Keratinocyte (primary cell): ENCODE measurements around the gene MTERF4. TPM values are rescaled to one million over a fixed set of nuclear protein-coding genes. Genes with fewer than 3 reads are reported as not detected.

Experiments
- DNase-seq: peaks from one replicate; pipeline ENCODE4 v3.0.0-alpha.2; 2011; ENCODE audit warnings: low read depth, missing footprints, low spot score
- FAIRE-seq: peaks from 2 replicates; lab custom pipeline; 2011; peaks lifted over from hg19 to GRCh38; lab: Jason Lieb, UNC
- H2AFZ ChIP-seq: 2 replicates; pipeline ENCODE4 v1.6.0; 2012; ENCODE audit warnings: low read length, control low read depth, inconsistent platforms; ENCODE audit not compliant: control insufficient read depth
- H3K27ac ChIP-seq: 2 replicates; pipeline ENCODE4 v1.5.1; 2011; ENCODE audit warnings: low read length; ENCODE audit not compliant: control insufficient read depth, insufficient read depth
- H3K27me3 ChIP-seq: 3 replicates; pipeline ENCODE4 v1.6.0; 2011; ENCODE audit warnings: low read length; ENCODE audit not compliant: control insufficient read depth, insufficient read depth; ENCODE audit errors: extremely low read depth
- H3K36me3 ChIP-seq, 2 experiments: 2 replicates in 1 of 2; 3 replicates in 1 of 2; pipeline ENCODE4 v1.5.1; 2011; ENCODE audit warnings: low read length in 2 of 2, mild to moderate bottlenecking in 1 of 2; ENCODE audit not compliant: control insufficient read depth in 2 of 2, insufficient read depth in 2 of 2; ENCODE audit errors: extremely low read depth in 1 of 2
- H3K4me1 ChIP-seq: 3 replicates; pipeline ENCODE4 v1.5.1; 2011; ENCODE audit warnings: low read length; ENCODE audit not compliant: control insufficient read depth, insufficient read depth; ENCODE audit errors: extremely low read depth
- H3K4me2 ChIP-seq: 3 replicates; pipeline ENCODE4 v1.6.0; 2011; ENCODE audit warnings: low read depth, low read length; ENCODE audit not compliant: control insufficient read depth, insufficient read depth; ENCODE audit errors: extremely low read depth
- H3K4me3 ChIP-seq, 3 experiments: fragments of 200-600 bp in 1 of 3; sonication (generic) in 1 of 3; 2 replicates in 2 of 3; 3 replicates in 1 of 3; pipeline ENCODE4 v1.5.1; 2011 to 2016; ENCODE audit warnings: low read length in 3 of 3, mild to moderate bottlenecking in 3 of 3, control low read depth in 2 of 3, inconsistent platforms in 1 of 3, low read depth in 1 of 3, mixed read lengths in 1 of 3, mixed run types in 1 of 3, moderate library complexity in 1 of 3; ENCODE audit not compliant: control insufficient read depth in 2 of 3, insufficient read depth in 2 of 3; ENCODE audit errors: extremely low read depth in 1 of 3
- H3K79me2 ChIP-seq: 2 replicates; pipeline ENCODE4 v1.6.0; 2012; ENCODE audit warnings: low read length; ENCODE audit not compliant: control insufficient read depth, insufficient read depth
- H3K9ac ChIP-seq: 3 replicates; pipeline ENCODE4 v1.6.0; 2011; ENCODE audit warnings: low read length; ENCODE audit not compliant: control insufficient read depth, insufficient read depth; ENCODE audit errors: extremely low read depth
- H3K9me1 ChIP-seq: 3 replicates; pipeline ENCODE4 v1.6.0; 2011; ENCODE audit warnings: low read length; ENCODE audit not compliant: control insufficient read depth, insufficient read depth; ENCODE audit errors: extremely low read depth
- H3K9me3 ChIP-seq: 2 replicates; pipeline ENCODE4 v1.5.1; 2012; ENCODE audit warnings: low read depth, low read length; ENCODE audit not compliant: control insufficient read depth
- H4K20me1 ChIP-seq: 3 replicates; pipeline ENCODE4 v1.6.0; 2011; ENCODE audit warnings: low read length; ENCODE audit not compliant: control insufficient read depth, insufficient read depth; ENCODE audit errors: extremely low read depth
- CTCF ChIP-seq, 3 experiments: IDR thresholded peaks in 1 of 3; conservative IDR thresholded peaks in 1 of 3; optimal IDR thresholded peaks in 1 of 3; 2 replicates in 2 of 3; 3 replicates in 1 of 3; pipeline versions ENCODE3 to v1.5.1; 2011; ENCODE audit warnings: low read length in 3 of 3, mild to moderate bottlenecking in 3 of 3, moderate library complexity in 2 of 3, control low read depth in 1 of 3, inconsistent platforms in 1 of 3; ENCODE audit not compliant: insufficient read depth in 2 of 3; ENCODE audit errors: extremely low read depth in 1 of 3
- EZH2 ChIP-seq: IDR thresholded peaks from one replicate; pipeline ENCODE4 v1.6.1; 2012; ENCODE audit warnings: inconsistent platforms, mild to moderate bottlenecking, low read length, moderate library complexity
- dilution Hi-C: fragments of 300-500 bp; cut with MboI; formaldehyde crosslinking; loops from one replicate; pipeline ENCODE4 v1.7.0; 2020; ENCODE audit warnings: low sequenced_read_pairs; ENCODE audit not compliant: extremely low pct_ligation_motif_present
- polyA plus RNA-seq, 5 experiments: library from polyadenylated mRNA; depleted of rRNA in 3 of 5; stranded (reverse) in 3 of 5; stranded (forward) in 1 of 5; unstranded in 1 of 5; fragments of >200 nt; gene quantifications; 1 replicate in 1 of 5; 2 replicates in 3 of 5; 3 replicates in 1 of 5; pipeline versions ENCODE4 v1.2.1 to v1.2.3, GENCODE V29; 2011 to 2012; ENCODE audit warnings: missing spikeins in 2 of 5, low read depth in 1 of 5, low replicate concordance in 1 of 5

Gene MTERF4
- polyA plus RNA-seq, 1 donor (not counting 4 experiments of a cell fraction or from before 2014, with no cell fraction given): 28.5 TPM

DNA sequence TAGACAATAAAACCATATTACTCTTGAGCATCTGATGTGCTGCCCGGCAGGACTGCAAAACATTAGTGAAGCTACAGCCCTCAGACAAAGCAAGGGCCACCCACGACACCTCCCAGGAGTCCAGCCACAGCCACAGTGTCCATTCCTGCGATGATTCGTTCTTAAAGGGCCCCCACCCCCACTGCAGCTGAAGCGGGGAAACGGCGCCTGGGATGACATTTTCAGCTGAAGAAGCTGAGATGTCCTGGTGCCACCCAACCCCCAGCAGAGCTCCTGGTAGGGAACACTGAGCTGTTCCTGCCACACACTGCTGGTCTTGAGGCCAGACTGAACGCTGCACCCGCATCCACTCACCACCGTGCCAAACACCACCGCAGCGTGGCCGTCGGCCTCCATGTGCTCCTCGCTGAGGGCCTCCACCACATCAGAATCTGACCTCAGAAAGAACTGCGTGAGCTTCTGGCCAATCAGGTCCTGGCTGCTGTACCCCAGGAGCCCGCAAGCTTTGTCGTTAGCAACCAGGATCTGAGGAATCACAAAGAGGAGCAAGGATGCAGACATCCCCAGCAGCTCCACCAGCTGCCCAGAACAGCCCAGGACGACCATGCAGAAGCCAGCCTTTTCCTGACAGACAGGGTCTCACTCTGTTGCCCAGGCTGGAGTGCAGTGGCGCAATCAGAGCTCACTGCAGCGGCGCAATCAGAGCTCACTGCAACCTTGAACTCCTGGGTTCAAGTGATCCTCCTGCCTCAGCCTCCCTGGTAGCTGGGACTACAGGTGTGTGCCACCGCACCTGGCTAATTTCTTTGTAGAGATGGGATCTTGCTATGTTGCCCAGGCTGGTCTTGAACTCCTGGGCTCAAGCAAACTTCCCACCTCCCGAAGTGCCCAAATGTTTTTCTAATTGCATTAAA, 37.7 kb upstream of the MTERF4 start:
- Histone ChIP-seq H2AFZ (no peak overlapping the region), H3K4me2 (no peak overlapping the region), H3K9ac (no peak overlapping the region), H4K20me1 (no peaks in the 10 kb centered on the region), H3K4me1 (no peaks in the 10 kb centered on the region), H3K27me3 (no peaks in the 10 kb centered on the region), H3K27ac (no peak overlapping the region), H3K9me3 (no peaks in the 10 kb centered on the region), H3K79me2 (no peaks in the 10 kb centered on the region), H3K9me1 (no peaks in the 10 kb centered on the region), H3K4me3 (no peak overlapping the region), H3K36me3 (peaks cover 0 to 4% of the 10 kb centered on the region in 2 experiments)
- dilution Hi-C loops: no loop called here
- DNase-seq: no peak
- TF ChIP-seq CTCF (optimal IDR thresholded peaks at IDR 0.05 in 1 of 3, IDR thresholded peaks at IDR 0.05 in 1 of 3, conservative IDR thresholded peaks at IDR 0.05 in 1 of 3; ENCODE audit: extremely low read depth in 1 of 3, insufficient read depth in 2 of 3, low read length in 3 of 3) (no peak), EZH2 (no peak)
- no peak for FAIRE-seq

GRCh38 chr2:241138471-241138870, 36.4 kb upstream of the MTERF4 start:
- H3K9ac ChIP-seq: no peak overlapping the region
- H3K4me2 ChIP-seq: no peak overlapping the region
- no peaks in the 10 kb centered on the region for H4K20me1 ChIP-seq
- no peak for TF ChIP-seq EZH2
- TF ChIP-seq CTCF (optimal IDR thresholded peaks at IDR 0.05 in 1 of 3, IDR thresholded peaks at IDR 0.05 in 1 of 3, conservative IDR thresholded peaks at IDR 0.05 in 1 of 3; ENCODE audit: extremely low read depth in 1 of 3, insufficient read depth in 2 of 3, low read length in 3 of 3): no peak
- no peak overlapping the region for H3K4me3 ChIP-seq
- H2AFZ ChIP-seq: no peak overlapping the region
- dilution Hi-C loops: no loop called here
- no peak for DNase-seq
- no peaks in the 10 kb centered on the region for H3K9me1 ChIP-seq
- H3K27me3 ChIP-seq: no peaks in the 10 kb centered on the region
- no peaks in the 10 kb centered on the region for H3K9me3 ChIP-seq
- no peak overlapping the region for H3K27ac ChIP-seq
- H3K36me3 ChIP-seq: peaks cover 0 to 2% of the 10 kb centered on the region in 2 experiments
- H3K79me2 ChIP-seq: no peaks in the 10 kb centered on the region
- FAIRE-seq: no peak
- no peaks in the 10 kb centered on the region for H3K4me1 ChIP-seq
